Bronchus fibroblast of lung (primary cell): ENCODE data around the gene CEBPA. TPM values are rescaled to one million over a fixed set of nuclear protein-coding genes. Genes with fewer than 3 reads are reported as not detected.

ENCODE experiments used
- total RNA-seq: library from RNA; depleted of rRNA; stranded (reverse); fragments of >200 nt; gene quantifications from 2 replicates; pipeline ENCODE4 v1.2.3, GENCODE V29; 2015

CEBPA gene
- under 0.01 TPM in 1 of 2 replicates, not detected in the other for total RNA-seq

GRCh38 chr19:33302175-33302973 lies at the start of gene CEBPA:
TSS of gene CEBPA (minus strand) at chr19:33302534. CDS start at chr19:33302414, 120 bp downstream.

Other genes with a start within 250 kb of the CEBPA start
- 2.1 and 2.9 TPM in 2 replicates for gene RHPN2, start 237.6 kb downstream of the CEBPA start, total RNA-seq
- gene GPATCH1, start 221.4 kb downstream of the CEBPA start, total RNA-seq = 3.7 TPM in 2 replicates
- gene WDR88, start 170.4 kb downstream of the CEBPA start, total RNA-seq = not detected in 2 replicates
- 21.4 and 22.2 TPM in 2 replicates for gene LRP3, start 108.2 kb downstream of the CEBPA start, total RNA-seq
- not detected in 2 replicates for gene SLC7A10, start 76.7 kb downstream of the CEBPA start, total RNA-seq
- gene CEBPG, start 71.2 kb upstream of the CEBPA start, total RNA-seq = 21.0 and 21.9 TPM in 2 replicates
- gene PEPD, start 219.3 kb upstream of the CEBPA start, total RNA-seq = 45.3 and 58.2 TPM in 2 replicates